Bronchial epithelial cell (primary cell): Measurements from ENCODE around the gene CDK5. TPM values are rescaled to one million over a fixed set of nuclear protein-coding genes. Genes with fewer than 3 reads are reported as not detected.
A peak's percentile ranks its signal among the peaks of the same experiment; 100 is the strongest.

Source experiments
- DNase-seq: peaks from one replicate; pipeline ENCODE4 v3.0.0-alpha.2; 2010; ENCODE audit warnings: low read depth
- FAIRE-seq: peaks from 2 replicates; lab custom pipeline; 2011; peaks lifted over from hg19 to GRCh38; lab: Jason Lieb, UNC
- H3K27me3 ChIP-seq: 2 replicates; pipeline ENCODE4 v1.5.1; 2011; ENCODE audit warnings: low read length; ENCODE audit not compliant: control insufficient read depth, insufficient read depth
- H3K36me3 ChIP-seq: 2 replicates; pipeline ENCODE4 v1.5.1; 2011; ENCODE audit warnings: low read length; ENCODE audit not compliant: control insufficient read depth, insufficient read depth
- H3K4me3 ChIP-seq: 2 replicates; pipeline ENCODE4 v1.5.1; 2011; ENCODE audit warnings: mild to moderate bottlenecking, low read depth, low read length, control low read depth
- CTCF ChIP-seq: IDR thresholded peaks from 2 replicates; pipeline ENCODE4 v1.5.1; 2011; ENCODE audit warnings: mild to moderate bottlenecking, moderate library complexity, low read length, control low read depth, inconsistent platforms; ENCODE audit not compliant: insufficient read depth, severe bottlenecking
- total RNA-seq: library from RNA; depleted of rRNA; stranded (reverse); fragments of >200 nt; gene quantifications from 2 replicates; pipeline ENCODE4 v1.2.1, GENCODE V29; 2014

CDK5 gene
- total RNA-seq, 1 donor from 2014 or later, result 12.4 TPM

GRCh38 chr7:151010307-151011096 lies 47.2 kb downstream of the CDK5 start:
- Histone ChIP-seq H3K27me3 (peaks cover 9% of the 10 kb centered on the region), H3K4me3 (no peak overlapping the region), H3K36me3 (no peaks in the 10 kb centered on the region)
- TF ChIP-seq CTCF, result no peak
- FAIRE-seq (no peak), DNase-seq (no peak)

GRCh38 chr7:151010037-151010306 lies 47.7 kb downstream of the CDK5 start:
- FAIRE-seq (no peak), DNase-seq (no peak)
- no peak for TF ChIP-seq CTCF
- H3K4me3 ChIP-seq, result no peak overlapping the region
- peaks cover 9% of the 10 kb centered on the region for H3K27me3 ChIP-seq
- no peaks in the 10 kb centered on the region for H3K36me3 ChIP-seq

GRCh38 chr7:151009327-151010036 lies 48.2 kb downstream of the CDK5 start:
- FAIRE-seq (no peak), DNase-seq (no peak)
- no peak overlapping the region for H3K4me3 ChIP-seq
- no peaks in the 10 kb centered on the region for H3K36me3 ChIP-seq
- H3K27me3 ChIP-seq, result peaks cover 9% of the 10 kb centered on the region
- no peak for TF ChIP-seq CTCF

- Histone ChIP-seq H3K4me3 (no peak overlapping the region), H3K27me3 (peaks cover 7% of the 10 kb centered on the region), H3K36me3 (no peaks in the 10 kb centered on the region)
- TF ChIP-seq CTCF, result peak; percentile 53
- FAIRE-seq (no peak), DNase-seq (no peak)
Measured at GRCh38 chr7:151008511-151009323, 49.0 kb downstream of the CDK5 start.

- DNase-seq (no peak), FAIRE-seq (no peak)
- H3K4me3 ChIP-seq, result no peak overlapping the region
- peaks cover 5% of the 10 kb centered on the region for H3K27me3 ChIP-seq
- H3K36me3 ChIP-seq, result no peaks in the 10 kb centered on the region
- no peak for TF ChIP-seq CTCF
Measured at GRCh38 chr7:151008143-151008510, 49.6 kb downstream of the CDK5 start.
